Right ventricle myocardium superior (tissue), 1 donor: ENCODE measurements around the gene INSC. TPM values are rescaled to one million over a fixed set of nuclear protein-coding genes. Genes with fewer than 3 reads are reported as not detected.

Experiments
- total RNA-seq: library from RNA; stranded (reverse); fragmentation: NEBNext Ultra II Directional; extraction: Animal tissue kit (Norgen Biotek cat#: 25700); gene quantifications from one replicate; pipeline ENCODE4 v1.2.1, GENCODE V29; 2021
- donor health status: DM: no; HTN: yes; CAD: no; lungs with severe emphysema.

The INSC gene
- total RNA-seq, 1 donor from 2014 or later = 1.00 TPM

Other genes with a start within 250 kb of the INSC start
- gene CYP2R1, start 222.7 kb upstream of the INSC start, total RNA-seq = 5.0 TPM
- not detected for gene CALCA, start 142.6 kb upstream of the INSC start, total RNA-seq
- gene CALCB, start 41.3 kb upstream of the INSC start, total RNA-seq = not detected